WTC11 (cell line): ENCODE data around the gene LMF1. TPM values are rescaled to one million over a fixed set of nuclear protein-coding genes. Genes with fewer than 3 reads are reported as not detected.
"Not testable (repeated sequence)": the region's sequence is repeated elsewhere in the genome, so short reads cannot be mapped to it uniquely, and the experiment has no call there.

ENCODE experiments used
- ATAC-seq: fragments of 200-7000 bp; cut with Tn5 transposase; 2 replicates; pipeline ENCODE4 v1.10.0; 2021; ENCODE audit warnings: mild to moderate bottlenecking, moderate library complexity
- CTCF ChIA-PET: fragments of 300-600 bp; sonication (Branson Sonifier 250); formaldehyde crosslinking; loops from one replicate; lab custom pipeline; 2021; ENCODE audit warnings: antibody characterized with exemption; lab: Charles Lee
- POLR2A ChIA-PET: fragments of 350-600 bp; sonication (Branson Sonifier 250); formaldehyde crosslinking; loops from one replicate; lab custom pipeline; 2021; ENCODE audit warnings: antibody characterized with exemption; lab: Charles Lee
- DNase-seq: peaks from one replicate; pipeline ENCODE4 v3.0.0; 2021; ENCODE audit warnings: low spot score
- H3K27ac Mint-ChIP-seq: 2 replicates; pipeline ENCODE4 v1.8.0; 2021; ENCODE audit warnings: mixed read lengths
- H3K27me3 Mint-ChIP-seq: 2 replicates; pipeline ENCODE4 v1.8.0; 2021; ENCODE audit warnings: low read depth, mild to moderate bottlenecking, moderate library complexity, mixed read lengths
- H3K36me3 Mint-ChIP-seq: 2 replicates; pipeline ENCODE4 v1.8.0; 2021; ENCODE audit warnings: mixed read lengths
- H3K4me1 Mint-ChIP-seq: 2 replicates; pipeline ENCODE4 v1.8.0; 2022; ENCODE audit warnings: mixed read lengths
- H3K4me3 Mint-ChIP-seq: 2 replicates; pipeline ENCODE4 v1.8.0; 2021; ENCODE audit warnings: mild to moderate bottlenecking, moderate library complexity, mixed read lengths
- H3K9me3 Mint-ChIP-seq: 2 replicates; pipeline ENCODE4 v1.8.0; 2021; ENCODE audit warnings: mixed read lengths
- ATF1 ChIP-seq: sonication (generic); formaldehyde crosslinking; IDR thresholded peaks from 2 replicates; pipeline ENCODE4 v1.8.1; 2023; ENCODE audit warnings: mild to moderate bottlenecking, moderate library complexity, missing genetic modification reagents
- ATF6 ChIP-seq: sonication (generic); formaldehyde crosslinking; IDR thresholded peaks from 2 replicates; pipeline ENCODE4 v1.8.1; 2023; ENCODE audit warnings: mild to moderate bottlenecking, missing genetic modification reagents
- GRHL2 ChIP-seq: fragments of 250-450 bp; sonication (Bioruptor Pico); IDR thresholded peaks from 2 replicates; pipeline ENCODE4 v1.8.0; 2022; ENCODE audit warnings: mild to moderate bottlenecking, moderate library complexity; ENCODE audit not compliant: insufficient replicate concordance, severe bottlenecking
- GTF2I ChIP-seq: fragments of 250-450 bp; sonication (Bioruptor Pico); conservative IDR thresholded peaks from 2 replicates; pipeline ENCODE4 v1.4.0; 2021; ENCODE audit warnings: mild to moderate bottlenecking
- HMGXB4 ChIP-seq: sonication (generic); formaldehyde crosslinking; IDR thresholded peaks from 2 replicates; pipeline ENCODE4 v1.8.1; 2023; ENCODE audit warnings: mild to moderate bottlenecking, moderate library complexity, missing genetic modification reagents
- NR2C2 ChIP-seq: sonication (generic); formaldehyde crosslinking; IDR thresholded peaks from 2 replicates; pipeline ENCODE4 v1.8.0; 2022; ENCODE audit warnings: mild to moderate bottlenecking, missing genetic modification reagents
- SMAD4 ChIP-seq: sonication (generic); formaldehyde crosslinking; IDR thresholded peaks from 2 replicates; pipeline ENCODE4 v1.8.0; 2022; ENCODE audit warnings: mild to moderate bottlenecking, missing genetic modification reagents
- ZNF138 ChIP-seq: sonication (generic); formaldehyde crosslinking; conservative IDR thresholded peaks from 2 replicates; pipeline ENCODE4 v1.8.1; 2022; ENCODE audit warnings: mild to moderate bottlenecking, moderate library complexity, missing genetic modification reagents
- ZNF232 ChIP-seq: sonication (generic); formaldehyde crosslinking; IDR thresholded peaks from 2 replicates; pipeline ENCODE4 v1.8.0; 2022; ENCODE audit warnings: mild to moderate bottlenecking, missing genetic modification reagents
- ZNF281 ChIP-seq: sonication (generic); formaldehyde crosslinking; IDR thresholded peaks from 2 replicates; pipeline ENCODE4 v1.8.0; 2023; ENCODE audit warnings: mild to moderate bottlenecking, missing genetic modification reagents
- ZNF423 ChIP-seq: fragments of 250-450 bp; sonication (Bioruptor Pico); IDR thresholded peaks from 2 replicates; pipeline ENCODE4 v2.1.2; 2022; ENCODE audit warnings: mild to moderate bottlenecking, moderate library complexity
- total RNA-seq: library from RNA; stranded (reverse); gene quantifications from 3 replicates; pipeline ENCODE4 v1.2.3, GENCODE V29; 2021
- TF ChIP-seq, protein P1 (sequence below): fragments of 200-600 bp; IDR thresholded peaks from 2 replicates; pipeline ENCODE4 v1.8.0; 2022; ENCODE audit warnings: antibody characterized with exemption

The LMF1 gene
- total RNA-seq, 1 experiment from 2014 or later, result 10.5 TPM

DNA sequence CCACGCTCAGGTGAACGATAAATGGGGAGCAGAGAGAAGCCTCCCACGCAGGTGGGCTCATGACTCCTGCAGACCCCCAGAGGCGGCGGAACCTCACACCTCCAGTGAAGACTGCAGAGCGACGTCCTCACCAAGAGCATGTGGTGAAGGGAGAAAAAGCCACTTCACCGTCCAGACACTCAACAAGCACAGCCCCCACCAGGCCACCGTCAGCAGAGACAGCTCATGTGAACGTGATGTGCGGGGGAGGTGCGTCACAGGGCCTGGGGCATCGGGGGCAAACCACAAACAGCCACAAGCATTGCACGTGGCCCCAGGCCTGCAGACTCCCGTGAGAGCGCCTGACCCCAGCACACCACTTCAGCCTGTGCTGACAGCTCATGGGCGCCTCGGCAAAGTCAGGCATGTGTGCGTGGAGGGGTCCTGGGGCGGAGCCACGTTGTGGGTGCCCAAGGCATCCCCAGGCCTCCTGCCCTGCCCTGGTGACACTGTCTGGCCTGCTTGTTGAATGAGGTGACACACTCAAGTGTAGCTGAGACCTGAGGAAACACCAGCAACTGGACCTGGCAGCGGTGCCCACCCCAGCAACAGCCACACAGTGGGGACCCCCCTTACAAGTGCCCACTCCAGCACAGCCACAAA is 19.0 kb downstream of the LMF1 start:
- H3K9me3 Mint-ChIP-seq, result no peaks in the 10 kb centered on the region
- ATAC-seq (no peak), DNase-seq (no peak)
- no peak overlapping the region for H3K27ac Mint-ChIP-seq
- H3K36me3 Mint-ChIP-seq, result peaks cover 2% of the 10 kb centered on the region; the same call in 1 of the 2 replicates
- CTCF ChIA-PET, result no interaction called here
- no peaks in the 10 kb centered on the region for H3K4me1 Mint-ChIP-seq
- H3K4me3 Mint-ChIP-seq, result no peak overlapping the region
- no peaks in the 10 kb centered on the region for H3K27me3 Mint-ChIP-seq
- no peak for TF ChIP-seq ZNF232 (CRISPR knock-in tag)
- TF ChIP-seq, protein P1, sequence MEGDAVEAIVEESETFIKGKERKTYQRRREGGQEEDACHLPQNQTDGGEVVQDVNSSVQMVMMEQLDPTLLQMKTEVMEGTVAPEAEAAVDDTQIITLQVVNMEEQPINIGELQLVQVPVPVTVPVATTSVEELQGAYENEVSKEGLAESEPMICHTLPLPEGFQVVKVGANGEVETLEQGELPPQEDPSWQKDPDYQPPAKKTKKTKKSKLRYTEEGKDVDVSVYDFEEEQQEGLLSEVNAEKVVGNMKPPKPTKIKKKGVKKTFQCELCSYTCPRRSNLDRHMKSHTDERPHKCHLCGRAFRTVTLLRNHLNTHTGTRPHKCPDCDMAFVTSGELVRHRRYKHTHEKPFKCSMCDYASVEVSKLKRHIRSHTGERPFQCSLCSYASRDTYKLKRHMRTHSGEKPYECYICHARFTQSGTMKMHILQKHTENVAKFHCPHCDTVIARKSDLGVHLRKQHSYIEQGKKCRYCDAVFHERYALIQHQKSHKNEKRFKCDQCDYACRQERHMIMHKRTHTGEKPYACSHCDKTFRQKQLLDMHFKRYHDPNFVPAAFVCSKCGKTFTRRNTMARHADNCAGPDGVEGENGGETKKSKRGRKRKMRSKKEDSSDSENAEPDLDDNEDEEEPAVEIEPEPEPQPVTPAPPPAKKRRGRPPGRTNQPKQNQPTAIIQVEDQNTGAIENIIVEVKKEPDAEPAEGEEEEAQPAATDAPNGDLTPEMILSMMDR, result no peak
- TF ChIP-seq NR2C2 (CRISPR knock-in tag), result no peak
- no peak for TF ChIP-seq ATF6 (CRISPR knock-in tag)
- no peak for TF ChIP-seq ZNF281 (CRISPR knock-in tag)
- TF ChIP-seq GRHL2, result no peak
- no peak for TF ChIP-seq SMAD4 (CRISPR knock-in tag)
- TF ChIP-seq ATF1, result no peak
- no peak for TF ChIP-seq ZNF138 (CRISPR knock-in tag)
- TF ChIP-seq HMGXB4 (CRISPR knock-in tag), result no peak
- no peak for TF ChIP-seq ZNF423 (CRISPR knock-in tag)
- no peak for TF ChIP-seq GTF2I (CRISPR knock-in tag)
- POLR2A ChIA-PET, result no interaction called here

GRCh38 chr16:950733-951573 is 19.8 kb downstream of the LMF1 start:
- ATAC-seq, H3K9me3 Mint-ChIP-seq, H3K36me3 Mint-ChIP-seq, H3K27me3 Mint-ChIP-seq, DNase-seq, POLR2A ChIA-PET, CTCF ChIA-PET, H3K4me3 Mint-ChIP-seq, H3K4me1 Mint-ChIP-seq, H3K27ac Mint-ChIP-seq: not testable (repeated sequence)

DNA sequence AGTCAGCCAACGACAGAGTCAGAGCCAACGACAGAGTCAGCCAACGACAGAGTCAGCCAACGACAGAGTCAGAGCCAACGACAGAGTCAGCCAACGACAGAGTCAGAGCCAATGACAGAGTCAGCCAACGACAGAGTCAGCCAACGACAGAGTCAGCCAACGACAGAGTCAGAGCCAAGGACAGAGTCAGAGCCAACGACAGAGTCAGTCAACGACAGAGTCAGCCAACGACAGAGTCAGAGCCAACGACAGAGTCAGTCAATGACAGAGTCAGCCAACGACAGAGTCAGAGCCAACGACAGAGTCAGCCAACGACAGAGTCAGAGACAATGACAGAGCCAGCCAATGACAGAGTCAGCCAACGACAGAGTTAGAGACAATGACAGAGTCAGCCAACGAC is 22.0 kb downstream of the LMF1 start:
- ATAC-seq, H3K4me3 Mint-ChIP-seq, H3K27me3 Mint-ChIP-seq, CTCF ChIA-PET, POLR2A ChIA-PET, DNase-seq, H3K9me3 Mint-ChIP-seq, H3K36me3 Mint-ChIP-seq, H3K27ac Mint-ChIP-seq, H3K4me1 Mint-ChIP-seq: not testable (repeated sequence)

DNA sequence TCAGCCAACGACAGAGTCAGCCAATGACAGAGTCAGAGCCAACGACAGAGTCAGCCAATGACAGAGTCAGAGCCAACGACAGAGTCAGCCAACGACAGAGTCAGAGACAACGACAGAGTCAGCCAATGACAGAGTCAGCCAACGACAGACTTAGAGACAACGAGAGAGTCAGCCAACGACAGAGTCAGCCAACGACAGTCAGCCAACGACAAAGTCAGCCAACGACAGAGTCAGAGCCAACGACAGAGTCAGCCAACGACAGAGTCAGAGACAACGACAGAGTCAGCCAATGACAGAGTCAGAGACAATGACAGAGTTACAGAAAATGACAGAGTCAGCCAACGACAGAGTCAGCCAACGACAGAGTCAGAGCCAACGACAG is 22.9 kb downstream of the LMF1 start:
- H3K27ac Mint-ChIP-seq, H3K9me3 Mint-ChIP-seq, CTCF ChIA-PET, H3K36me3 Mint-ChIP-seq, H3K4me3 Mint-ChIP-seq, POLR2A ChIA-PET, H3K27me3 Mint-ChIP-seq, H3K4me1 Mint-ChIP-seq, DNase-seq, ATAC-seq: not testable (repeated sequence)
